Measurements from ENCODE around the gene CSDE1.

Gene CSDE1

GRCh38 chr1:114701931-114702330 lies 55.9 kb downstream of the CSDE1 start:
- DNase-seq (ENCODE audit: low read depth) = no peak

- DNase-seq (ENCODE audit: low read depth) = no peak
These were observed 57.7 kb downstream of the CSDE1 start for GRCh38 chr1:114700036-114700600.

- DNase-seq (ENCODE audit: low read depth) = no peak
These were observed 61.0 kb downstream of the CSDE1 start for GRCh38 chr1:114696810-114697209.

- no peak for DNase-seq (ENCODE audit: low read depth)
These were observed 62.2 kb downstream of the CSDE1 start, which contains the start of gene AMPD1 for GRCh38 chr1:114695430-114696058. TSS of gene AMPD1 (minus strand) at chr1:114695546. CDS start at chr1:114695471, 75 bp downstream.

- no peak for DNase-seq (ENCODE audit: low read depth)
These were observed 63.1 kb downstream of the CSDE1 start for GRCh38 chr1:114694540-114695310.

GRCh38 chr1:114692947-114693346 lies 64.8 kb downstream of the CSDE1 start:
- no peak for DNase-seq (ENCODE audit: low read depth)

GRCh38 chr1:114691061-114691460 lies 66.7 kb downstream of the CSDE1 start:
- DNase-seq (ENCODE audit: low read depth) = no peak

GRCh38 chr1:114690148-114690547 lies 67.6 kb downstream of the CSDE1 start:
- no peak for DNase-seq (ENCODE audit: low read depth)

GRCh38 chr1:114688526-114688925 lies 69.3 kb downstream of the CSDE1 start:
- DNase-seq (ENCODE audit: low read depth) = no peak

GRCh38 chr1:114685851-114686250 lies 71.9 kb downstream of the CSDE1 start:
- DNase-seq (ENCODE audit: low read depth) = no peak

GRCh38 chr1:114677691-114678090 lies 80.1 kb downstream of the CSDE1 start:
- no peak for DNase-seq (ENCODE audit: low read depth)

- no peak for DNase-seq (ENCODE audit: low read depth)
These were observed 81.7 kb downstream of the CSDE1 start for GRCh38 chr1:114676115-114676514.

GRCh38 chr1:114671939-114672275 lies 85.9 kb downstream of the CSDE1 start:
- no peak for DNase-seq (ENCODE audit: low read depth)

- DNase-seq (ENCODE audit: low read depth) = no peak
These were observed 86.5 kb downstream of the CSDE1 start for GRCh38 chr1:114671011-114671938.

GRCh38 chr1:114670083-114671010 lies 87.4 kb downstream of the CSDE1 start:
- DNase-seq (ENCODE audit: low read depth) = peak; percentile 36

- no peak for DNase-seq (ENCODE audit: low read depth)
These were observed 88.2 kb downstream of the CSDE1 start, which contains the start of gene DENND2C for GRCh38 chr1:114669562-114670082. TSS of gene DENND2C (minus strand) at chr1:114670049. CDS start at chr1:114625984, 44,065 bp downstream.

- DNase-seq (ENCODE audit: low read depth) = no peak
These were observed 88.8 kb downstream of the CSDE1 start for GRCh38 chr1:114668784-114669561.

- no peak for DNase-seq (ENCODE audit: low read depth)
These were observed 89.4 kb downstream of the CSDE1 start for GRCh38 chr1:114668373-114668772.

GRCh38 chr1:114666954-114667353 lies 90.8 kb downstream of the CSDE1 start:
- no peak for DNase-seq (ENCODE audit: low read depth)
